ENCODE measurements around the gene CCT3.

GRCh38 chr1:156281693-156282478 lies 56.2 kb downstream of the CCT3 start:
- TF ChIP-seq EZH2 (IDR thresholded peaks at IDR 0.05) (no peak), REST (IDR thresholded peaks at IDR 0.05; ENCODE audit: low read depth) (no peak), ZBTB33 (IDR thresholded peaks at IDR 0.05; ENCODE audit: extremely low read depth, insufficient replicate concordance, low read length) (peak; percentile 80), RAD21 (IDR thresholded peaks at IDR 0.05; ENCODE audit: low read depth) (no peak), CTCF (IDR thresholded peaks at IDR 0.05 in 2 of 3, conservative IDR thresholded peaks at IDR 0.05 in 1 of 3; ENCODE audit: borderline replicate concordance in 1 of 3, insufficient read depth in 1 of 3, low read depth in 2 of 3, low read length in 2 of 3) (no peak), POLR2A (IDR thresholded peaks at IDR 0.05; ENCODE audit: borderline replicate concordance, extremely low read depth, insufficient read depth, insufficient read length) (no peak), YY1 (IDR thresholded peaks at IDR 0.05; ENCODE audit: extremely low read depth, insufficient replicate concordance, low read depth, low read length) (no peak), POLR2AphosphoS5 (IDR thresholded peaks at IDR 0.05; ENCODE audit: low read depth, low read length) (peak; percentile 44; the same call in 1 of the 2 replicates), EZH2phosphoT487 (IDR thresholded peaks at IDR 0.05; ENCODE audit: borderline replicate concordance) (no peak), MAX (IDR thresholded peaks at IDR 0.05) (peak; percentile 25)

Data from HCT116 (cell line).